Activated CD8-positive, alpha-beta memory T cell treated with anti-CD3 and anti-CD28 coated beads, Interleukin-2, amount 50 U/mL, for 4 hours (primary cell): ENCODE results near the gene FGFBP1.
"Not testable (repeated sequence)": the region's sequence is repeated elsewhere in the genome, so short reads cannot be mapped to it uniquely, and the experiment has no call there.

Experiments
- DNase-seq: peaks from one replicate; pipeline ENCODE4 v3.0.0-alpha.2; 2020

The FGFBP1 gene

GRCh38 chr4:15944895-15945294 is 6.4 kb upstream of the FGFBP1 start:
- DNase-seq: no peak

GRCh38 chr4:15942283-15942682 is 3.7 kb upstream of the FGFBP1 start:
- no peak for DNase-seq

GRCh38 chr4:15938182-15938581 is 358 bp downstream of the FGFBP1 start:
- DNase-seq: no peak

DNA sequence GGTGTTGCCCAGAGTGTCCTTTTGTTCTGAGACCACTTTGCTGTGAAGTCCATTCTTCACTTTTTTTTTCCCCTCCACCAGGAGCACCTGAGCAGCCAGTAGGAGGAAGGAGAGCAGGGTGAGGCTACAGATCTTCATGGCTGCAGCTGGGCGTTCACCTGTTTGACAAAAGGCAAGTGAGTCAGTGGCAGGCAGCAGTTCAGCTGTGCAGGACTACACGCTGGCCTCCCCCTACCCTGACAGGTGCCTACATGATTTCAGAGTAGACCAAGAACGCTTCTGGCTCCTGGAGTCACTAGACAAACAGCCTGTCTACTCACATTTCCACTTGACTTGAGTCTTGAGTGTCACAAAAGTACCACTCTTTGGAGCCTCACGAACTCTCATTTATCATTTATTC is 2.0 kb downstream of the FGFBP1 start:
- DNase-seq: no peak

DNA sequence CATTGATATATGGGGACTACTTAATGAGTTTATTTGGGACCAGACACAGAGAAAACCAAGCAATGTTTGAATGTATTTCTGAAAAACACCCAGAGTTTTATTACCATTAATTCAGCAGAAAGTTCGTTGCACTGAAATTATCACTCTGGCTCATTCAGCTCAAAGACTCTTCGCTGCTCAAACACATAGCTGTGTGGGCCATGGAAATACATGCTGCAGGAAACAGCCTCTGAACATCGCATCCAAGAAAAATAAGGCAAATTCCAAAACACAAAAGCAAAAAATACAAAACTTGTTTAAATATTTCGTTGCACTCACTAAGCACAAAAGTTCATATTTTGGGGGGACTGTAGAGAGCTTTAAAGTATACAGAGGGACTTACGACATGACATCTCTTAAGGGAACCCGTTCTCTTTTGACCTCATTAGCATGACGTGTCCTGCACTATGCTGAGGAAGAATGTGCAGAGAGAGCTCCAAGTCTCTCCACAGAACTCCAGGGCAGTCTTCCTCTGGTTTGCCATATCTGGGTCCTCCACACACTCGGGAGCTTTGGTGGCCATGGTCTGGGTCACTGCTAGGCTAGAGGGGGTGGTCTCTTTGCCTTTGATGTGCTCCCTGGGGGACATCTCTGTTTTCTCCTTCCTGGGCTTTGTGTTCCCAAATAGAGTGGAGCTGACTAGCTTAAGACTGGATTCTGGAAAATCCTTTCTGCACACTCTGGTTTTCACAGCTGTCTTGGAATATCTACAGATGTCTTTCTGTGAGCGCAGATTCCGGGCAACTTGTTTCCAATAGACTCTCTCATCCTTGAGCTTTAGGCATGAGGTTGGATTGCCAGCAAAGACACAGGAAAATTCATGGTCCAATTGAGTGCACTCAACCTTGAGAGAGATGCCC is 2.8 kb downstream of the FGFBP1 start:
- no peak for DNase-seq

- DNase-seq: no peak
Observed at GRCh38 chr4:15934259-15934658, 4.3 kb downstream of the FGFBP1 start.

- DNase-seq: no peak
Observed at GRCh38 chr4:15931451-15932210, 6.9 kb downstream of the FGFBP1 start.

DNA sequence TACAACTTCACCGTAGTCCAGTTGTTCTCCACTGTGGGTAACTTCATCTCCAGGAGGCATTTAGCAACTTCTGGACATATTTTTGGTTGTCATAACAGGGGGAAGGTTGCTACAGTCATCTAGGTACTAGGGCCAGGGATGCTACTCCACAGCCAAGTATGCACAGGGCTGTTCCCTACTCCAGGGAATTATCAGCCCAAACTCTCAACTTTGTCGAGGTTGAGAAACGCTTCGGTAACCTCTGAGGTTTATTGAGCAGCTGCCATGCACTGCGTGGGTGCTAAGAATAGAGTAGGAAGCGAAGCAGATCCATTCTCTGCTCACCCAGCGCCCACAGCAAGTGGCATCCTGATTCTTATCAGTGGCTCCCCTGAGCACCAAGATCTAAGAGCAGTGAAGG is 8.2 kb downstream of the FGFBP1 start:
- no peak for DNase-seq

DNA sequence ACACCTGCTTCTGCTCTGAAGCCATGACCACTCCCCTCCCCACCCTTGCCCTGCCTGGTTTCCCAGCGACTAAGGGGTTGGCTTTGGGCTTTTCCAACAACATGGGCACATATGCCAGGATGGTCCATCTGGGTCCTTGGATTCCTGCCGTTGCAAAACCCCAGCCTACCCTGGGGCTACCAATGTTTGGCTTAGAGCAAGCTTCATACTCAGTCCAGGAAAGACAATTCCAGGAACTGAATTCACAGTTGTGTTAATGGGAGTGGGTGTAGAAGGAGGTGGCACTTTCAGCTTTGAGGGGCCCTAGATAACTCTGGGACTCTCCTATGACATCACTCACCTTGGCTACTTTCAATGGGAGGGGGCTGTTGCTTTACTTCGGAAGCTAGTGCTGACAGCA is 9.0 kb downstream of the FGFBP1 start:
- DNase-seq: no peak

DNA sequence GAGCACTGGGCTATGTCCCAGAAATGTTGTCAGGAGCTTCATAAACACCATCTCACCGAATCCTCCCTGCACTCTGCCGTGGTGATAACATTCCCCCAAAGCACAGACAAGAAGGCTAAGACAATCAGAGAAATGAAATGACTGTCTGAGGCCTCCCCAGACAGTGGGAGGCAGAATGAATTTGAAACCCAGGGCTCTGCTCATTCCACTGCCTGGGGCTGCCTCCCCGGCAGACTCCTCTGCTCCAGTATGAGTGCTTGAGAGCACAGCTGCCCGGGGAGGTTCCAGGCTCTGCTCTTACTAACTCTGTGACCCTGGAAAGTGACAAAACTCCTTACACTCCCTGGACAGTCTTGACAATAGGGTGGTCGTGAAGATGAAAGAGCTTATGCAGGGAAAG is 9.7 kb downstream of the FGFBP1 start:
- DNase-seq: no peak

GRCh38 chr4:15926486-15926885 is 12.1 kb downstream of the FGFBP1 start:
- DNase-seq: no peak

DNA sequence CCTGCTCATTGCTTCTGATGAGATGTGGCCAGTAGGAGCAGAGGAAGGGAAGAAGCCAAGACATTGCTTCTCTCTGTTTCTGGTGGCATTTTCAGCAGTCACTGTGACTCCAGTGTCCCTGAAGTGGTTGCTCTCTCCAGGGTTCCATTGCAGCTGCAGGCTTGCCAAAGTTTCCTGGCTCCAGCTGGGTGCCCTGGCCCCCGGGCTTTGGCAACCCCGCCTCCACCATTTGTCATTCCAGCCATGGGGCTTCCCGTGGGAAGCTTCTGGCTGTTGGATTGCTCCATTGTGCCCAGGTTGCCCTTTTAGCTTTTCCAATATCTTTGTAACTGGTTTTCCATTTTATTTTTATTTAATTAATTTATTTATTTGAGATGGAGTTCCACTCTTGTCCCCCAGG is 12.7 kb downstream of the FGFBP1 start:
- DNase-seq: no peak

DNA sequence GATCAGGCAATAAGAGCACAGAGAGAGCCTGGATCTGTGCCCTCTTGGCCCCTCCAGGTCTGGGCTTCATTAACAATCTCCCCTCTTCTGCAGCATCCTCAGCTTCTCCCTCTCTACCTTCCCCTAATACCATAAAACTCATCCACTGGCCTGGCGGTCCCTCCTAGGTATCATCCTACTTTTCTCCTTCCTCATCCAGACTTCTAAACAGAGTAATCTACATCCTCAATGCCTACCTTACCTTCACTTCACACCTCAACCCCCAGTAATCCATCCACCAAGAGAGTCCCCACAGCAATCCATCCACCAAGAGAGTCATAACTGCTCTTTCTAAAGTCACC is 17.0 kb downstream of the FGFBP1 start:
- no peak for DNase-seq

DNA sequence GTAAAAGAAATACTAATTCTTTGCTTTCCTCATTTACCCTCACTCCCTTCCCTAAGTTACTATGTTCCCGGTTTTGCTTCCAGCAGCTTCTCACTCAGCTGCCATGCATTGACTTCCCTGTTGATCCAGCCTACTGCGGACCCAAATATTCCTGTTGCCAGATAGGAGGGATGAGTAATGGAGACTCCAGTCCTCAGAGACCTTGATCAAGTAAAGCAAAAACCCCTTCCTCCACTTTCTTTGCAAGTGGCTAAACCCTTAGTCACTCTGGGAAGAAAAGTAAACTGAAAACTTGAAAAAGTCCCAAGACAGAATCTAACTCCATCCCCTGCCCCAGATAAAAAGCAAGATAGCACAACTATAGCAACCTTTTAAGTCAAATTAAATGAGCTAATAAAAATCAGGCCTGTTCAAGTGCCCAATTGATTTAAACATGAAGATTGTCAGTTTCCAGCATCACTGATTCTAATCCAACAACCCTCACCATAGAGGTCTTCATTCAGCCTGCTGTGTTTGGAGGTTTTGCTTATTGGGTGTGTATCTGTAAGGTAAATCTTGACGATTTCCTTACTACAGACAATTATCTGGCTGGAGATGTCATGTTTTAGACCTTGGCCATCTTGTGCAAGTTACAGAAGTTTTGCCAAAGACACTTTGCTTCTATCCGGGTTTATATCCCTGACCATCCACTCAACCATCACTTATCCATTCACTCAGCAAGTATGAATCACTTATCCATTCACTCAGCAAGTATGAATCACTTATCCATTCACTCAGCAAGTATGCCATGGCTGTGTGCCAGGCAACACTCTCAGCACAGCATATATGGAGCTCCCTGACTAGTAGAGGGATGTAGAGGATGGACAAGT is 17.6 kb downstream of the FGFBP1 start:
- no peak for DNase-seq

DNA sequence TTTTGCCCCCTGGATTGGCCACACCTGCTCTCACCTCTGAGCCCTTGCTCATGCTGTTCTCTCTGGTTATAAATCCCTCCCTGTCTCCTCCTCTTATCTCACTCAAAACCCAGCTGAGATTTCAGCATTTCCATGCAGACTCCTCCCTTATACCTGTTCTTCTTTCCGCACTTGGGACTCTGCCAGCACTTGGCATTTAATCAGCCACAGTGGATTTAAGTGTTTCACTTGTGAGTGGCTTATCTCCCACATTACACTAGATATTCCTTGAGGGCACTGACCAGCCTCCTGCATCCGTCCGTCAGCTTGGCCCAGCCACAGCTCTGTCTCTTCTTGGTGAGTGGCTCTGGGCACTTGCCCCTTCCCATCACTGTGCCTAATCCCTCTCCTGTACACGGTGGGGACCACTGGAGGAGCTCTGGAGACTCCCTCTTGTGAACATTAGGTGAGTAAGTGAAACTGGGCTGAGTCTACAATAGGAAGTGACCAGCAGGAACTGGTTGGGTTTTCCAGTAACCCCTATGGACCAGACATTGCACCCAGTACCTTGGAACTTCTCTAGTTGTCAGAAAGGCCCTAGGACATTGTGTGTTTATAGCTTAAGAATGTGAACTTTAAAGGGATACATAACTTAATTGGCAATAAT is 19.9 kb downstream of the FGFBP1 start:
- DNase-seq: no peak

DNA sequence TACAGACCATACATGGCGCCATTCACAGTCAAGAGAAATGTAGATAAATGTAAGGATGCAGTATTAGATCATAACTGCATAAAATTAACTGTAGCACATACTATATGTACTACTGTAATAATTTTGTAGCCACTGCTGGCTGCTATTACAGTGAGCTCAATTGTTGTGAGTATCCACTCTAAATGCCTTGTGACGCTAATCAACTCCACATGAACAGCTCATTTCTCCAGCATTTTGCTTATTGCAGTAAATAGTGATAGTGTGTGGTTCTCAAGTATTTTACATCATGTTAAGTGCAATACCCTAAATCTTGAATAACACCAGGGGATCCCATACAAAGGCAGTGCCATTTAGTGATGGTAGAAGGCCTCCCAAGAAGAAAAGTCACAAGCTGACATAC is 21.2 kb downstream of the FGFBP1 start:
- no peak for DNase-seq

DNA sequence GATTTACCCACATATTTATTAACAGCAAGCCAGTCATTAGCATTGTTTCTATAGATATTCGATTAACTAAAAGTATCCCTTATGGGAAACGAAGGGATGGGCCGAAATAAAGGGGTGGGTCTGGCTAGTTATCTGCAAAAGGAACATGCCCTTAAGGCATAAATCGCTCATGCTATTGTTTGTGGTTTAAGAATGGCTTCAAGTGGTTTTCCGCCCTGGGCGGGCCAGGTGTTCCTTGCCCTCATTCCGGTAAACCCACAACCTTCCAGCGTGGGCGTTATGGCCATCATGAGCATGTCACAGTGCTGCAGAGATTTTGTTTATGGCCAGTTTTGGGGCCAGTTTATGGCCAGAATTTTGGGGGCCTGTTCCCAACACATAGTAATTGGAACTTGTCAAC is 22.2 kb downstream of the FGFBP1 start:
- DNase-seq: not testable (repeated sequence)

DNA sequence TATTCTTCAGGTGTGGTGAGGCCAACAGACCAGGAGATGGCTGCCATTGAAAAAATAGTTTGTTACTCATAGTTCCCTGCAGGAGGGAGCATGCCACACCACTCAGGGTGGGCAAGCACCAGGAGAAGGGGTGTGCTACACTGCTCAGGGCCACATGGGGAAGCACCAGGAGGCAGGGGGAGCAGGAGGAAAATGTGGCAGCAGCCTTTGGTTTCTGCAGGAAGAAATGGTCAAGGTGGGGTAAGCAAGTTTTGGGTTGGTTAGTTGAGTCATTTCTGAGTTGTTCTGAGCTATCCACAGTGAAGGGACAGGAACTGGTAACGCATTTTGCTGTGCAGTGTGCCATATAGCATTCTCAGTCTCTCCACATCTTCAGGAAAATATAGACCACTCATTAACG is 23.8 kb downstream of the FGFBP1 start:
- no peak for DNase-seq

DNA sequence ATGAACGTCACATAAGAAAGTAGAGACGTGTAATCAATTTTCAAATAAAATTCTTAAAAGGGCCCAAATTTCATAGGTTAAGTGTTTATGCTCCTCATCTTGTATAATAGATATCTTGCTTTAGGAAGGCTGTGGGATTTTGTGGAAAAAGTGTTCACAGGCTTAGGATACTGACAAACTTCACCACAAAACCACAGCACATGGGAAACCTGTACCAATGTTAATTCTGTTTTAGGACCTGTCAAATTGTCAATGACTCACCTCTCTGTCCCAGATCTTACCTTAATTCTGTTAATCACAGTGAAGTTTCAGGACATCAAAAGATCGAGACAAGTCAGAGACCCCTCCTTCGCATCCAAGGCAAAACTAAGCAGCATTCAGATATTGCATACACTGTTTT is 24.2 kb downstream of the FGFBP1 start:
- no peak for DNase-seq

- no peak for DNase-seq
Observed at GRCh38 chr4:15913631-15913970, 24.9 kb downstream of the FGFBP1 start.

DNA sequence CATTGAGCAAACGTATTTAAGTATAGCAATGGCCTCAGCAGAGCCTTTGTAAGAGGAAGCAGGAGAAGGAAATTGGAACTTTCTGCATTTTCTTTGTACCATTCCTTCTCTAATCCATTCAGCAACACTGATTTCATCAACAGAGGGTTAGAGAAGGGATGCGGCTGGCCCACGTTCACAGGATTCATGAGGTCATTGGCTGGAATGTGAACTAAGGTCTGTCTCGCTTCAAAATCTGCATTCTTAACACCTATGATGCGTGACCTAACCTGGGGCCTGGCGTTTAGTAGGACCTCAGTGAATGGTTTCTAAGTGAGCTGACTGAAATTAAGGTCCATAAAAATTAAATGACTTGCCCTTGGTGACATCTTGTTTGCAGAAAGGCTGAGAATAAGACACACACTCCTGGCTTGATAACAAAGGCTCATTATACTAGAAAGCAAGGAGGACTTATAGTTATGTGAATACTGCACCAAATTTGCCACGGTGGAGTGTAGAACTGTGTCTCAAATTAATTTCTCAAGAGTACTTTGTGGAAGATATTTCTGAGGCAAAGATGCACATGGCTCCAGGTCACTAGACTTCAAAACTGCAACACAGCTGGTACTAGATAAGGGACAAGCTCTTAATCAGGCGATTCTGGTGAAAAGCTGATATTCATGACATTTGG is 25.4 kb downstream of the FGFBP1 start:
- DNase-seq: no peak

GRCh38 chr4:15912236-15912635 is 26.3 kb downstream of the FGFBP1 start:
- DNase-seq: no peak
